ENCODE data around the gene PDIA5.

DNA sequence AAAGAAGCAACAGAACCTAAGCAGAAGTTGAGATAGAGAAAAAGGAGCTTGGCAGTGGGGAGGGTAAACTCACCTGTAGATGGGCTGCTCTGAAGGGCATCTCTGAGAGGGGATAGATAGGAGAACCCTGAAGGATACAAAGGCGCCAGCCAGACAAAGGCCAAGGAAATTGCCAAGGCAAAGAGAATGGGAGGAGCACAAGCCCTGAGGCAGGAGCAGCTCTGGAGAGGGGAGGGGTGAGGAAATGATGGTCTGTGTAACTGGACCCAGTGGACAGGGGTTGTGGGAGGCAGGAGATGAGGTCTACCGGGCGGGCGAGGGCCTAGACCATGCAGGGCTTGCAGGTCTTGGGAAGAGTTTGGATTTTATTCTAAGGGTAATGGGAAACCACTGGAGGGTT lies 2.3 kb upstream of the PDIA5 start:
- TF ChIP-seq, protein P1, sequence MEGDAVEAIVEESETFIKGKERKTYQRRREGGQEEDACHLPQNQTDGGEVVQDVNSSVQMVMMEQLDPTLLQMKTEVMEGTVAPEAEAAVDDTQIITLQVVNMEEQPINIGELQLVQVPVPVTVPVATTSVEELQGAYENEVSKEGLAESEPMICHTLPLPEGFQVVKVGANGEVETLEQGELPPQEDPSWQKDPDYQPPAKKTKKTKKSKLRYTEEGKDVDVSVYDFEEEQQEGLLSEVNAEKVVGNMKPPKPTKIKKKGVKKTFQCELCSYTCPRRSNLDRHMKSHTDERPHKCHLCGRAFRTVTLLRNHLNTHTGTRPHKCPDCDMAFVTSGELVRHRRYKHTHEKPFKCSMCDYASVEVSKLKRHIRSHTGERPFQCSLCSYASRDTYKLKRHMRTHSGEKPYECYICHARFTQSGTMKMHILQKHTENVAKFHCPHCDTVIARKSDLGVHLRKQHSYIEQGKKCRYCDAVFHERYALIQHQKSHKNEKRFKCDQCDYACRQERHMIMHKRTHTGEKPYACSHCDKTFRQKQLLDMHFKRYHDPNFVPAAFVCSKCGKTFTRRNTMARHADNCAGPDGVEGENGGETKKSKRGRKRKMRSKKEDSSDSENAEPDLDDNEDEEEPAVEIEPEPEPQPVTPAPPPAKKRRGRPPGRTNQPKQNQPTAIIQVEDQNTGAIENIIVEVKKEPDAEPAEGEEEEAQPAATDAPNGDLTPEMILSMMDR (IDR thresholded peaks at IDR 0.05), result no peak
- TF ChIP-seq POLR2AphosphoS5 (IDR thresholded peaks at IDR 0.05), result no peak

All from upper lobe of left lung (tissue), 4 donors.